ENCODE results near the gene TERT.
"Not testable (repeated sequence)": the region's sequence is repeated elsewhere in the genome, so short reads cannot be mapped to it uniquely, and the experiment has no call there.

TERT gene

DNA sequence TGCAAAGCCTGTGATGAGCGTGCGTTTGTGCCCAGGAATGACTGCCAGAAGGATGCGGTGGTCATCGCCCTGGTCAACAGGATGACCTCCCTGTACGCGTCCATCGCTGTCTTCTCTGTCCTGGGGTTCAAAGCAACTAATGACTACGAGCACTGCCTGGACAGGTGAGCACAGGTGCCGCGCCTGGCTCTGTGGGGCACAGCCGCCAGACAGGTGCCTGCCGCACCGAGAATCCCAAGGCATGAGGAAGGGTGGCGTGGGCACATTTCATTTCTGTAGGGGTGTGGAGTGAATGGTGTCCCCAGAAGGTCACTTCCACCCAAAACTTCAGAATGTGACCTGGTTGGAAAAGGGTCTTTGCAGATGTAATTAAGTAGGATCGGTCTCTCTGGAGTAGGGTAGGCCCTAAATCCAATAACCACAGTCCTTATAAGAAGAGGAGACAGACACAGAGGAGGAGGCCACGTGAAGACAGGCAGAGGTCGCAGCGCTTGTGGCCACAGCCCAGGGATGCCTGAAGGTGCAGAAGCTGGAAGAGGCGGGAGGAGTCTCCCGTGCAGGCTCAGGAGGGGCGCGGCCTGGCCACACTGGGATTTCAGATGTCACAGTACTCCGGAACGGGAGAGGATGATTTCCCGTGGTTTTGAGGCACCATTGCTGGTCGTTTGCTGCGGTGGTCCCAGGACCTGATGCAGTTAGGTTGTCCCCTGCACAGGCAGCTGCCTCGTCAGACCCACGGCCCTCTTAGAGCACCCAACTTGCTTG, 54.2 kb downstream of the TERT start:
- no peak for DNase-seq (ENCODE audit: low read depth)

- no peak for DNase-seq (ENCODE audit: low read depth)
These were observed 55.2 kb downstream of the TERT start for GRCh38 chr5:1239505-1240251.

DNA sequence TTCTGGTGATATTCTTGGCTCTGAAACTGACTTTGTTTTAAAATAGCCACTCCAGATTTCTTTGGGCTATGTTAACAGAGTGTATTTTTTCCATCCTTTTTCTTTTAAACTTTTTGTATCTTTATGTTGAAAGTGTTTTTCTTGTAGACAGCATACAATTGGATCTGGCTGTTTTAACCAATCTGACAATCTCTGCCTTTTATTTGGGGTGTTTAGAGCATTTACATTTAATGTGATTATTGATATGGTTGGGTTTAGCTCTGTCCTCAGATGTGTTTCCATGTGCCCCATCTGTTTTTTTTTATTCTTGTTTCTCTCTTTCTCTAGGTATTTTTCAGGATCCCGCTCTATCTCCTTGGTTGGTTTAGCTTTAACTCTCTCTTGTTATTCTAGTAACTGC, 59.0 kb downstream of the TERT start:
- DNase-seq (ENCODE audit: low read depth) = no peak

- DNase-seq (ENCODE audit: low read depth) = no peak
These were observed 59.5 kb downstream of the TERT start for GRCh38 chr5:1235379-1235778.

GRCh38 chr5:1232780-1233179, 62.1 kb downstream of the TERT start:
- DNase-seq (ENCODE audit: low read depth) = no peak

GRCh38 chr5:1231354-1231905, 63.4 kb downstream of the TERT start:
- no peak for DNase-seq (ENCODE audit: low read depth)

DNA sequence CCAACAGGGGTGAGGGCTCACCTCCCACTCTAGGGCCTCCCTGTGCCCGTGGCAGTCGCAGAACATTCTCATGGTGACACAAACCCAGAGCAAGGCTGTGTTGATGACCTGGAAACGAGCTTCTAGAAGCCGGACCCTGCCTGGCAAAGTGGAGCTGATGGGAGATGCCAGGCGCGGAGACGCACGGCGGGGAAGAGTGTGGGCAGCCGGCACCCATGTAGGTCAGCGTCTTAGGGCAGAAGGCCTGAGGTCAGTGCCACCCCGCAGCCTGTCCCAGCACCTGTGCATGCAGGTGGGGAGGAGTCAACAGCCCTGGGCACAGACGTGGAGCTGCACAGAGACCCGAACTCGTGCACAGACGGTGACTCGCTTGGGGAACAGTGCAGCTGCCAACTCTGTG, 64.3 kb downstream of the TERT start:
- DNase-seq (ENCODE audit: low read depth) = no peak

DNA sequence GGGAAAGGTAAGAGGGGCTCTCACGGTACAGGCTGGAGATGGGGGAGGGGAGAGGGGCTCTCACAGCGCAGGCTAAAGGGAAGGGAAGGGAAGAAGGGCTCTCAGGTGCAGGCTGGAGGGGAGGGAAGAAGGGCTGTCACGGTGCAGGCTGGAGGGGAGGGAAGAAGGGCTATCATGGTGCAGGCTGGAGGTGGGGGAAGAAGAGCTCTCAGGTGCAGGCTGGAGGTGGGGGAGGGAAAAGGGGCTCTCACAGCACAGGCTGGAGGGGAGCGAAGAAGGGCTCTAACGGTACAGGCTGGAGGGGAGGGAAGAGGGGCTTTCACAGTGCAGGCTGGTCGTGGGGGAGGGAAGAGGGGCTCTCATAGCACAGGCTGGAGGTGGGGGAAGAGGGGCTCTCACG, 65.0 kb downstream of the TERT start:
- DNase-seq (ENCODE audit: low read depth) = no peak

DNA sequence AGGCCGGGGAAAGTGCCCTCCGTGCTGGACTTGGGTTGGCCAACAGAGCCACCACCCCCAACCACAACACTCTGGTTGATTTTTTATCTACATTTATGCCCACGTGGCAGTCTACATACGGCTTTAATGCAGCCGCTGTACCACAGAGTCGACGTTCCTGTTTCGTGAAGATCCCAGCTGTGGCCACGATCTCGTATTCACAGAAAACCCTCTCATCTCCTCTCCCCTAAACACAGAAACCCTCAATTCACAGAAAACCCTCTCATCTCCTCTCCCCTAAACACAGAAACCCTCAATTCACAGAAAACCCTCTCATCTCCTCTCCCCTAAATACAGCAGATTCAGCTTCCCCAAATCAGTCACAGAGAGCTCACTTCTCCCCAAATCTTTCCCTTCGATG, 65.8 kb downstream of the TERT start:
- DNase-seq (ENCODE audit: low read depth) = not testable (repeated sequence)

DNA sequence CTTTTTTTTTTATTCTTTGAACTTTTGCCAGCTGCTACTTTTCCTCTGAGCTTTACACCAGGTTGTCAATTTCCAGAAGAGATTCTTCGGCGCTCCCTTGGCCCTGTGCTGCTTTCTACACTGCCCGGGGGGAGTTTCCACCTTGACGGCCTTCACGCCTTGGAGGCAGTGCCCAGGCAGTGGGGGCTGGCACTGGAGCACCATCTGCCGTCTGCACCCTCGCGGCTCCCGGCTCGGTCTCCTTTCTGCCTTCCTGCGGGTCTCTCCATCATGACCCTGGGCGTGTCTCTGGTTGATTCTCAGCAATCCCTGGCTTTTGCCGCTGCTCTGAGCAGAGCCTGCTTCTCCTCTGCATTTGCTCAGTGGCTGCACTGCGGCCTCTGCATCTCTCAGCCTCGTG, 66.7 kb downstream of the TERT start:
- DNase-seq (ENCODE audit: low read depth) = no peak

DNA sequence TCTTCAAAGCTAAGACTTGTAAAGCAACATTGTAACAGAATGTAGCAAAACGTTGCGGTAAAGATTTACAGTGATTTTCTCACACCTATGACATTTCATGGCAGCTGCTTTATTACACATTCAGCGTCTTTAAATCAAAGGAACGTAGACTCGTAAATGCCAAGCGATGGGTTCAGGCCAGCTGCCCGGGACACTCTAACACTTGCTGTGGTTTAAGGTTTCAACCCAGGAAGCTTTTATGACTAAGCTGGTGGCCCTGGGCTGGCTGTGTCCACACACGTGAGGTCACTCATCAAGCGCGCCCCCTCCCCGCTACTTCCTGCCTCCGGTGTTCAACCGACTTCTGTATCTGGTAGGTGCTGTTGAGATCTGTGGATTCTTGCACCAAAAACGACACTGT, 67.2 kb downstream of the TERT start:
- no peak for DNase-seq (ENCODE audit: low read depth)

- DNase-seq (ENCODE audit: low read depth) = no peak
These were observed 67.9 kb downstream of the TERT start for GRCh38 chr5:1226839-1227581.

DNA sequence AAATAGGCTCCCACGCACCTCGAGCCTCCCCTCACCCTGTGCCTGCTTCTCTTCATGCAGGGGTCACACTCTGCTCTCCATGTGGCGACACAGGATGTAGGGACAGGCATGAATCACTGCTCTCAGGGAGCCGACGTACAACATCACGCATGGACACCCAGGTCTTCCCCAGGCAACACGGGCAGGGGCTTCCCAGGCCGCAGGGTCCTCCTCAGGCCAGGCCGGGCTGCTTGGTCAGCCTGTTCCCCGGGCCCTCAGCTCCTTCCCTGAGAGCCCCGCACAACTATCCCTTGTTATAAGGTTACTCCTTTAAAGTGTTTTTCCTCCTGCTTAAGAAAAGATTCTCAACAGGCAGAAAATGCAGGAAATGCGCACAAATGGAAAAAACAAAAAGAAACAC, 68.6 kb downstream of the TERT start:
- DNase-seq (ENCODE audit: low read depth) = no peak

DNA sequence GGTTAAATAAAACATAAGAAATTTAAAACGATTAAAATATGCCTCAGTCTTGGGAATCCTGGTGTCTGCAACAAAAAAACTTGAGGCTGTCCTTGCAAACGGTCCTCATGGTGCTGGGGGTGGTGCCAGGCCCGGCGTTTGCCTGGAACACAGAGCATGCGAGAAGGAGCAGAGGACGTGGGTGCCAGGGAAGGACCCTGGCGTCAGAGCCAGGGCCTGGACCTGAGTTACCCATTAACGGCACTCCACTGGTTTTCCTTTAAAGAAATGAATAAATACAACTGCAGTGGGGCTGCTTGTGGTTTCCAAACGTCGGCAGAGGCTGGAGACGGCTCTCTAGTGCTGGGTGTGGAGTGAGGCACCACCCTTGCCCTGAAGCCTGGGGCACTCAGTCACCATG, 69.8 kb downstream of the TERT start, which contains the start of gene SLC6A18:
Gene SLC6A18 (plus strand): TSS at position 301 of the 400 bp plus-strand sequence. CDS start 97 bp downstream, at position 398.
- no peak for DNase-seq (ENCODE audit: low read depth)

GRCh38 chr5:1224631-1225030, 70.2 kb downstream of the TERT start:
- no peak for DNase-seq (ENCODE audit: low read depth)

GRCh38 chr5:1223278-1223670, 71.6 kb downstream of the TERT start:
- DNase-seq (ENCODE audit: low read depth) = no peak

GRCh38 chr5:1222621-1223277, 72.1 kb downstream of the TERT start:
- no peak for DNase-seq (ENCODE audit: low read depth)

DNA sequence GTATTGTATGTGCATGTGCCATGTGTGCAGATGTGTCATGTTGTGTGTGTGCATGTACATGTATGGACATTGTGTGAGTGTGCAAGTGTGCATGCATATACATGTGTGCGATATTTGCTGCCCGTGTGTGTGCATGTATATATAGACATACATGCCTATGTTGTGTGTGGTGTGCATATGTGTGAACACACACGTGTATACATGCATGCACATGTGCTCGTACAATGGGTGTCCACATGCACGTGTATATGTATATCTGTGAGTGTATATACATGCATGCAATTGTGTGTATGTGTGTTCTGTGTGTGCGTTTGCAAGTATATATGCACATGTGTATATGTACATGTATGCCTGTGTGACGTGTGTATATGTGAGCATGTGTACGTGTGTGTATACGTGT, 72.7 kb downstream of the TERT start:
- DNase-seq (ENCODE audit: low read depth) = no peak

GRCh38 chr5:1221721-1222120, 73.1 kb downstream of the TERT start:
- no peak for DNase-seq (ENCODE audit: low read depth)

- DNase-seq (ENCODE audit: low read depth) = no peak
These were observed 74.0 kb downstream of the TERT start for GRCh38 chr5:1220831-1221230.

DNA sequence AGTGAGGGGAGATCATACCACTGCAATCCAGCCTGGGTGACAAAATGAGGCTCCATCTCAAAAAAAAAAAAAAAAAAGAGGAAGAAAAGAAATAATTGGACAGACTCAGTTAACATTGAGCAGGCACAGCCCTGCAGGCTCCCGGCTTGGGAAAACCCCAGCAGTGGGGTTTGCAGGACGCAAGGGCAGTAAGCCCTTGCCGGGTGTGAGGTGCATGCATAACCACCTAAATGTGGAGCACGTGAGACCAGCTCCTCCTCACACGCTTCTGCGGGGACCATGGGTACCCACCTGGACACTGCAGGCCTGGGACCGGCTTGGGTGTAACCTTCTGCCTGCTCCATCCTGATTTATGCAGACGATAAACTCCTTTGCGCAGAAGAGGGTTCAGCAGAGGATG, 74.5 kb downstream of the TERT start:
- no peak for DNase-seq (ENCODE audit: low read depth)

DNA sequence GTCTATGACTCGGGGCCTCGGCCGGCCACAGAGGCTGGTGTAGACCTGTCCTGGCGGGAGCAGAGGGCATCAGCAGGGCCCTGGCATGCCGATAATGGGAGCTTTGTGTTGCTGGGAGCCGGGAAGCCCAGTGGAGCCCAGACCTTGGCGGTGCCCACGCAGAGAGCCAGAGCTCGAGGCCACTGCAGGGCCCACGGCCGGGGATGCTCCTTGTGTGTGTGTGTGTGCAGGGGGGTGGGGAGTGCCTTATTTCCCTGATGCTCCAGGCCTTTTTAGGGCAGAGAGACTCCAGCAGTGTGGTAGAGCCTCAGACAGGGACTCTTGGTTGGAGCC, 75.1 kb downstream of the TERT start:
- no peak for DNase-seq (ENCODE audit: low read depth)

All from activated T-helper 1 cell treated with Interleukin-2 at 50 U/mL for 16 hours (primary cell).